Fibroblast of lung (primary cell): Measurements from ENCODE around the gene SMAD3.

ENCODE experiments used
- EZH2 ChIP-seq: IDR thresholded peaks from 2 replicates; pipeline ENCODE4 v1.5.1; 2012; ENCODE audit warnings: low read length, control low read depth, mild to moderate bottlenecking; ENCODE audit errors: missing control alignments
- TF ChIP-seq, protein P1 (sequence below), 2 donors: IDR thresholded peaks in 1 of 2; conservative IDR thresholded peaks in 1 of 2; 1 replicate in 1 of 2; 2 replicates in 1 of 2; pipeline ENCODE4 v1.5.1; 2011 to 2012; ENCODE audit warnings: low read length in 2 of 2, control low read depth in 1 of 2, inconsistent platforms in 1 of 2, low read depth in 1 of 2, mild to moderate bottlenecking in 1 of 2

DNA sequence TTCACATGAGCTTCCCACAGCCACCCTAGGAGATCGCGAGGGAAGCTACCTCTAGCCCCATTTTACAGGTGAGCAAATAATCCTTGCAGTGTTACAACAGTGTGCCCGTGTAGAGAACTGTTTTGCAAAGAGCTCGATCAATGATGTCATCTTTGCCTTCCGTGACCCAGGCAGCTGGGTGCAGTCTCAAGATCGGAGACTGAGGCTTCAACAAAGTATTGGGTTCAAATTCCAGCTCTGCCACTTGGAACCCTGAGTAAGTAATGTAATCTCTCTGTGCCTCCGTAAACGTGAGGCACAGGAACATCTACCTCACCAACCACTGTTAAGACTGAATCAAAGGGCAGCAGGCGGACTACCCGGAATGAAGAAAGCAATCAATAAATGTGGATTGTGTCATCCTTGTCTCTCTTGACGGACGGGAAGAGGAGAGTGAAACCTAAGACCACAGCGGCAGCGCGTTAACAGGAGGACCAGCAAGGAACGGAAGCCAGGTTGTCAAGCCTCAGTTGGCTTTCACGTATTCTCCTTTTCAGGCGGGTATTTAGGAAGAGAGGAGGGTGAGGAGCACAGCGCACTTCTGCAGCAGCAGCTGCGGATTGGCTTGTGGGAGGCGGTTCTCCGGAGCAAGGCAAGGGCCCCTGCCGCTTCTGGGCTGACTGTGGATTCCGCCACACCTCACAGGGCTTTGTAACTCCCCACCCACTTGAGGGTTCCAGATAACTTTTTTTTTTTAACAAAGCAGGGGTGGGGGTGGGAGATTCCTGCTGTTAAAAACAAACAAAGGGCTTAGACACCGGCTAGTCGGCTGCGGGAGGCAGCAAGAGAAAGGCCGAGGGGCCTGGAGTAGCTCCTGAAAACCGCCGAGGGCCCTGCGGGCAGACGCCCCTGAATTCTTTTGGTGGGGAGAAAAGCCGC is 1.5 kb upstream of the SMAD3 start:
- TF ChIP-seq, protein P1, sequence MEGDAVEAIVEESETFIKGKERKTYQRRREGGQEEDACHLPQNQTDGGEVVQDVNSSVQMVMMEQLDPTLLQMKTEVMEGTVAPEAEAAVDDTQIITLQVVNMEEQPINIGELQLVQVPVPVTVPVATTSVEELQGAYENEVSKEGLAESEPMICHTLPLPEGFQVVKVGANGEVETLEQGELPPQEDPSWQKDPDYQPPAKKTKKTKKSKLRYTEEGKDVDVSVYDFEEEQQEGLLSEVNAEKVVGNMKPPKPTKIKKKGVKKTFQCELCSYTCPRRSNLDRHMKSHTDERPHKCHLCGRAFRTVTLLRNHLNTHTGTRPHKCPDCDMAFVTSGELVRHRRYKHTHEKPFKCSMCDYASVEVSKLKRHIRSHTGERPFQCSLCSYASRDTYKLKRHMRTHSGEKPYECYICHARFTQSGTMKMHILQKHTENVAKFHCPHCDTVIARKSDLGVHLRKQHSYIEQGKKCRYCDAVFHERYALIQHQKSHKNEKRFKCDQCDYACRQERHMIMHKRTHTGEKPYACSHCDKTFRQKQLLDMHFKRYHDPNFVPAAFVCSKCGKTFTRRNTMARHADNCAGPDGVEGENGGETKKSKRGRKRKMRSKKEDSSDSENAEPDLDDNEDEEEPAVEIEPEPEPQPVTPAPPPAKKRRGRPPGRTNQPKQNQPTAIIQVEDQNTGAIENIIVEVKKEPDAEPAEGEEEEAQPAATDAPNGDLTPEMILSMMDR (conservative IDR thresholded peaks at IDR 0.05 in 1 of 2, IDR thresholded peaks at IDR 0.05 in 1 of 2; ENCODE audit: low read depth in 1 of 2, low read length in 2 of 2), result no peak
- no peak for TF ChIP-seq EZH2
